ENCODE measurements around the gene SDK1.

SDK1 gene

DNA sequence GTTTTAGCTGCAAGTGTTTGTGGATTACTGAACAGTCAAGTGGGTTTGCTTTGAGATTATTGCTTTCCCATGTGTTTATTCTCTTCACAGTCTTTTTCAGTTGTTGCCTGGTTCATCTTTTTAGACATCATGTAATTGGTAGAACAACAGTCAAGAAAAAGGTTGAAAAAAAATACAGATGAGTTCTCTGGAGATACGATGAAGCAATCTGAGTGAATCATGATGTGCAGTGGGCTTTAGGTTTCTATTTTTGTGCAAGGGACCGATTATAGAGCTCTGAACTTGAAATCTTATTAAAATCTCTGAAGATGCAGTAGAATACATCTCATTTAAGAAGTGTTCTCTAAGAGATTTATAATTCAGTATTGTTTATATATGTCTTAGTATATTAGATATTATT is 145.7 kb downstream of the SDK1 start:
- H3K9me3 ChIP-seq (ENCODE audit: insufficient read depth, low read length, severe bottlenecking), result peaks cover 4% of the 10 kb centered on the region
- H3K4me2 ChIP-seq (ENCODE audit: insufficient read depth, low read length), result no peak overlapping the region
- H3K9ac ChIP-seq (ENCODE audit: low read depth, low read length), result no peak overlapping the region
- no peaks in the 10 kb centered on the region for H3K4me1 ChIP-seq (ENCODE audit: insufficient read depth, low read length)
- H3K27ac ChIP-seq (ENCODE audit: low read length), result no peak overlapping the region
- H3K36me3 ChIP-seq (ENCODE audit: insufficient read depth, low read length), result no peaks in the 10 kb centered on the region
- H3K4me3 ChIP-seq (ENCODE audit: low read depth in 1 of 2, low read length in 2 of 2), result no peak overlapping the region
- ATAC-seq (ENCODE audit: insufficient read depth, low read depth), result no peak
- H3K79me2 ChIP-seq (ENCODE audit: insufficient read depth, low read length), result no peaks in the 10 kb centered on the region
- no peaks in the 10 kb centered on the region for H4K20me1 ChIP-seq (ENCODE audit: insufficient read depth, low read length)
- H3K27me3 ChIP-seq (ENCODE audit: insufficient read depth, low read length, poor library complexity), result peaks cover 13% of the 10 kb centered on the region
- no peak overlapping the region for H2AFZ ChIP-seq (ENCODE audit: low read depth, low read length)
- DNase-seq, result no peak
- TF ChIP-seq EZH2 (IDR thresholded peaks at IDR 0.05; ENCODE audit: borderline replicate concordance, low read depth, low read length, severe bottlenecking) (no peak), CTCF (IDR thresholded peaks at IDR 0.05; ENCODE audit: borderline replicate concordance, extremely low read depth, low read length, poor library complexity, severe bottlenecking) (no peak)

DNA sequence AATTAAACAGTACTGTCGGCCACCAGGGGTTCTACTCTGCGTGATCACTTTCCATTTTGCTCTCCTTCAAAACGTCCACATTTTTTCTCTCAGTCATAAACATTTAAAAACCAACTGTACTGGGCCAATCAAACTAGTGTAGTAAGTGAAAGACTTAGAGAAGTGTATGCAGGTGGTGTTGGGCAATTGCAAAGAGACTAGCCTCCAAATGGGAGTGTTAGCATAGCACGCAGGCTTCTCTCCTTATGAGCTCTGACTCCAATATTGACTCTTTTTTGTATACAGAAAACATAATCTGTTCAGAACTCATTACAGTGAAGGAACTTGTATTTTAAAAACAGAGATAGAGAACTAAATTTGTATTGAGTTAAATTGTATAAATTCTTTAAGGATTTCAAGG is 150.6 kb downstream of the SDK1 start:
- H3K9ac ChIP-seq (ENCODE audit: low read depth, low read length), result no peak overlapping the region
- no peak overlapping the region for H3K4me2 ChIP-seq (ENCODE audit: insufficient read depth, low read length)
- H3K4me1 ChIP-seq (ENCODE audit: insufficient read depth, low read length), result no peaks in the 10 kb centered on the region
- no peak for TF ChIP-seq EZH2 (IDR thresholded peaks at IDR 0.05; ENCODE audit: borderline replicate concordance, low read depth, low read length, severe bottlenecking)
- no peak for TF ChIP-seq CTCF (IDR thresholded peaks at IDR 0.05; ENCODE audit: borderline replicate concordance, extremely low read depth, low read length, poor library complexity, severe bottlenecking)
- H3K4me3 ChIP-seq (ENCODE audit: low read depth in 1 of 2, low read length in 2 of 2), result no peak overlapping the region
- no peak overlapping the region for H2AFZ ChIP-seq (ENCODE audit: low read depth, low read length)
- no peaks in the 10 kb centered on the region for H3K9me3 ChIP-seq (ENCODE audit: insufficient read depth, low read length, severe bottlenecking)
- no peaks in the 10 kb centered on the region for H4K20me1 ChIP-seq (ENCODE audit: insufficient read depth, low read length)
- H3K36me3 ChIP-seq (ENCODE audit: insufficient read depth, low read length), result no peaks in the 10 kb centered on the region
- ATAC-seq (ENCODE audit: insufficient read depth, low read depth), result no peak
- no peak for DNase-seq
- peaks cover 13% of the 10 kb centered on the region for H3K27me3 ChIP-seq (ENCODE audit: insufficient read depth, low read length, poor library complexity)
- H3K79me2 ChIP-seq (ENCODE audit: insufficient read depth, low read length), result no peaks in the 10 kb centered on the region
- H3K27ac ChIP-seq (ENCODE audit: low read length), result no peak overlapping the region

- no peak for ATAC-seq (ENCODE audit: insufficient read depth, low read depth)
- Histone ChIP-seq H3K79me2 (ENCODE audit: insufficient read depth, low read length) (no peaks in the 10 kb centered on the region), H4K20me1 (ENCODE audit: insufficient read depth, low read length) (no peaks in the 10 kb centered on the region), H2AFZ (ENCODE audit: low read depth, low read length) (no peak overlapping the region), H3K4me2 (ENCODE audit: insufficient read depth, low read length) (no peak overlapping the region), H3K9ac (ENCODE audit: low read depth, low read length) (no peak overlapping the region), H3K9me3 (ENCODE audit: insufficient read depth, low read length, severe bottlenecking) (no peaks in the 10 kb centered on the region), H3K27me3 (ENCODE audit: insufficient read depth, low read length, poor library complexity) (peaks cover 13% of the 10 kb centered on the region), H3K27ac (ENCODE audit: low read length) (no peak overlapping the region), H3K4me1 (ENCODE audit: insufficient read depth, low read length) (no peaks in the 10 kb centered on the region), H3K36me3 (ENCODE audit: insufficient read depth, low read length) (no peaks in the 10 kb centered on the region), H3K4me3 (ENCODE audit: low read depth in 1 of 2, low read length in 2 of 2) (no peak overlapping the region)
- TF ChIP-seq EZH2 (IDR thresholded peaks at IDR 0.05; ENCODE audit: borderline replicate concordance, low read depth, low read length, severe bottlenecking), result no peak
- TF ChIP-seq CTCF (IDR thresholded peaks at IDR 0.05; ENCODE audit: borderline replicate concordance, extremely low read depth, low read length, poor library complexity, severe bottlenecking), result no peak
- no peak for DNase-seq
These were observed 152.3 kb downstream of the SDK1 start for GRCh38 chr7:3453398-3453797.
